ENCODE data around the gene CERS4. TPM values are rescaled to one million over a fixed set of nuclear protein-coding genes. Genes with fewer than 3 reads are reported as not detected.

The CERS4 gene
- total and polyA plus RNA-seq, 10 of the 15 experiments (the other 5 are each of a cell fraction or from before 2014, with no cell fraction given), result 0.34 to 62.1 (median 20.7) TPM

- no peak for TF ChIP-seq IRF3 (IDR thresholded peaks at IDR 0.05)
Observed at GRCh38 chr19:8161135-8161646, 48.0 kb upstream of the CERS4 start (continued).

- ChIA-PET CTCF (interaction anchor here (0.6 kb wide), 1 partner anchor 13 kb away, joined by 3 read pairs; no protein-coding TSS in a partner anchor), RAD21 (ENCODE audit: unreplicated experiment) (no interaction called here), POLR2A (no interaction called here), SMC1A (ENCODE audit: uncharacterized antibody, unreplicated experiment) (interaction anchor here (0.6 to 1.3 kb wide), 2 partner anchors 47 to 103 kb away, joined by 3 to 5 read pairs; no protein-coding TSS in a partner anchor)
- DNase-seq (ENCODE audit: low read depth, low spot score), result no peak
- no peak overlapping the region for H3K9ac ChIP-seq (ENCODE audit: control insufficient read depth, insufficient read depth, low read length)
- no peaks in the 10 kb centered on the region for H3K27me3 ChIP-seq (replicated peaks in 1 of 2; ENCODE audit: control insufficient read depth in 2 of 2, insufficient read depth in 2 of 2, low read length in 1 of 2)
- ATAC-seq, result no peak
- H3K27ac ChIP-seq (ENCODE audit: control insufficient read depth, insufficient read depth), result no peak overlapping the region
- H3K4me1 ChIP-seq (ENCODE audit: control insufficient read depth, insufficient read depth, low read length), result no peaks in the 10 kb centered on the region; the same call in 1 of the 2 replicates
- no peaks in the 10 kb centered on the region; the same call in 2 of the 3 replicates for H3K9me3 ChIP-seq (replicated peaks; ENCODE audit: control insufficient read depth, insufficient read depth, low read length)
- H3K36me3 ChIP-seq (ENCODE audit: control insufficient read depth in 2 of 2, insufficient read depth in 2 of 2, low read length in 1 of 2), result no peaks in the 10 kb centered on the region
- no peak overlapping the region for H2AFZ ChIP-seq (ENCODE audit: control insufficient read depth, low read depth, low read length)
- FAIRE-seq, result no peak
- WGBS (ENCODE audit: insufficient coverage, insufficient replicate concordance, low lambda C conversion rate, missing lambda C conversion rate), result 65% methylated on average over 7 of the region's 7 CpGs
- H3K4me3 ChIP-seq, result no peak overlapping the region
- no peaks in the 10 kb centered on the region for H4K20me1 ChIP-seq (ENCODE audit: control insufficient read depth, insufficient read depth)
- intact Hi-C loops (cut with micrococcal nuclease; ENCODE audit: unreplicated experiment), result no loop called here
- in situ Hi-C loops (cut with MboI), result no loop called here
- no TSS peak for BruUV-seq (replicated peaks)
- H3K4me2 ChIP-seq (ENCODE audit: control insufficient read depth, insufficient read depth), result no peak overlapping the region
- no peaks in the 10 kb centered on the region for H3K79me2 ChIP-seq (ENCODE audit: control insufficient read depth, insufficient read depth, low read length)
- TF ChIP-seq ZZZ3 (IDR thresholded peaks at IDR 0.05; ENCODE audit: control insufficient read depth, insufficient read length, low read depth) (no peak), MYC (IDR thresholded peaks at IDR 0.05; ENCODE audit: insufficient read depth, insufficient read length, insufficient replicate concordance, low read length, severe bottlenecking) (no peak), SMAD1 (IDR thresholded peaks at IDR 0.05; ENCODE audit: low read depth, partially characterized antibody) (no peak), ZBTB33 (IDR thresholded peaks at IDR 0.05) (no peak), WRNIP1 (IDR thresholded peaks at IDR 0.05; ENCODE audit: borderline replicate concordance, low read depth, low read length) (no peak), E2F8 (IDR thresholded peaks at IDR 0.05; ENCODE audit: low read depth, partially characterized antibody) (no peak), SREBF1 (IDR thresholded peaks at IDR 0.05; ENCODE audit: low read length) (no peak), ZSCAN29 (IDR thresholded peaks at IDR 0.05) (no peak), HDAC6 (IDR thresholded peaks at IDR 0.05; ENCODE audit: unreplicated experiment) (no peak), PAX5 (IDR thresholded peaks at IDR 0.05; ENCODE audit: borderline replicate concordance, low read depth, low read length) (no peak), MEF2A (IDR thresholded peaks at IDR 0.05; ENCODE audit: insufficient read depth, low read depth, low read length) (no peak), SRF (IDR thresholded peaks at IDR 0.05; ENCODE audit: low read depth in 2 of 2, low read length in 2 of 2) (no peak), STAT1 (conservative IDR thresholded peaks at IDR 0.05) (no peak), RFX5 (IDR thresholded peaks at IDR 0.05; ENCODE audit: low read depth, low read length) (no peak), IRF5 (IDR thresholded peaks at IDR 0.05; ENCODE audit: borderline replicate concordance) (no peak)
Observed at GRCh38 chr19:8163759-8164158, 45.4 kb upstream of the CERS4 start.
